NCI-H1048 (cell line): Measurements from ENCODE around the gene ROR2.
"Not testable (repeated sequence)": the region's sequence is repeated elsewhere in the genome, so short reads cannot be mapped to it uniquely, and the experiment has no call there.

Experiments
- DNase-seq: peaks from one replicate; lab custom pipeline; 2025; lab: John Stamatoyannopoulos, UW

The ROR2 gene

DNA sequence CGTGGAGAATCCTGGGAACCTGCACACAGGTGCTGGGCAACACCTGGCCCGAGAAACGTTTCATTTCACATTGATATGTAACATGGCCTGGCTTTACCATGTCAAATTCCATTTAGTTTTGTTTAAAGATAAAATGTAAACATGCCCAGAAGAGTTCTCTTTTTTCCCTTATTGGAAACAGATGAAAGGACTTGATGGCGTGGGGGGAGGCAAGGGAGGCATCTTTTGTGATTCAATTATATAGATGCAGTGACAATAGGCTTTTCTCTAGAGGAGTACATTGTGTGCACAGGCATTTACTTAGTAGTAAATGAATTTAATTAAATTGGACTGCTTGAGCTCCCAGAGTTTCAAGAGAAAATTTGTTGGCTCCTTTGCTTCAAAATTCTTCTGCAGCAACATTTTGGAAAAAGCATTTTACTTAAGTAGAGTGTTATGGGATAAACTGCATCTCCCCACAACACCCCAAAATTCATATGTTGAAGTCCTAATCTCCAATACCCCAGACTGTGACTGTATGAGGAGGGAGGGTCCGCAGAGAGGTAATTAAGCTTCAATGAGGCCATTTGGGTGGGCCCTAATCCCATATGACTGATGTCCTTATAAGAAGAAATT is 272.1 kb downstream of the ROR2 start:
- DNase-seq: no peak

DNA sequence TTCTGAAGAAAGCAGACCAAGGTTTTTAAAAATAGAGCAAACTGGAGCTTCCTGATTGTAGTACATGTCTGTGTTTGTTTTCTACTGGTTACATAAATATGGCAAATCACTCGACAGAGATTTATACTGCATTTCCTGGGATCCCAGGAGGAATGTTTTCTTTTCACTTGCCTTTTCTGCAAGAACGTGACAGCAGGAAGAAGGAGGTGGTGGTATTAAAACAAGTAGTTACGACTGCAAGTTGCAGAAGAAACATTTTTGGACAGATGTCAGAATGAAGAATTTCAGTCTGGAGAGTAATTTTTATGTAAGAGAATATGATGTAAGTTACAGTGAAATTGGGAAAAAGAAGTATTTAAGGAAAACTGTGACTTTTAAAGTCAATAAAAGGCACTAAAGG is 272.7 kb downstream of the ROR2 start:
- no peak for DNase-seq

DNA sequence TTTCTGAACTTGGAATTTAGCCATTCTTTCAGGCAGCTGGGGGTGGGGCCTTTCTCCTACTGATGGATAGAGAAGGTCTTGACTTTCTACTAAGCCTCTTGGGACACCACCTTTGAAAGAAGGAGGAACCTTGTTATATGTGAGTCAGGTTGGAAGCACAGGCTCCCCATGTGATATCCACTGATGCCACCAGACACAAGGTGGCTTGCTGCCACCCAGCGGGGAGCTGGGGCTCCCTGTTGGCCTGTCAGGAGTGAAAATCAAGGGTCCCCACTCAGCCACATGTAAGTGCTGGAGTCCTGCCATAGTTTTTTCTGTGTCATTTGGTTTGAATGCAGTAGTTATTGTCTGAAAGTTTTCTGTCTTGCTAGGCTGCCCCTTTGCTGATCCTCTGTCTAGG is 274.0 kb downstream of the ROR2 start:
- DNase-seq: no peak

DNA sequence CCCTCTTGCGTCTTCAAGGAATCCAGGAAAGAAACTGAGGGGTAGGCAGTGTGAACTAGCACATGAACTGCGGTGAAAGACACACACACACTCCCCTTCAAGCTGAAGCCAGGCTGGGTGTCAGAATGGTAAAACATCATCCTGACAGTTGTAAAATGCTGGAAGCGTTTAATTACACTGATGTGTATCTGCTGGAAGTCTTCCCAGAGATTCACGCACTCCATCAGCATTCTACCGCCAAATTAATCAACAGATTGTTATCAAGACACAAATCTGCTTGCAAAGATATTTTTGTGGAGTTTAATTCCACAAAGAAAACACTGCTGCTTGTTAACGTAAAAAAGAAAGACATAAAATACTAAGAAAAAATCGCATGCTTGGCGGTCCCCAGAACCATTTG is 285.4 kb downstream of the ROR2 start:
- DNase-seq: no peak

DNA sequence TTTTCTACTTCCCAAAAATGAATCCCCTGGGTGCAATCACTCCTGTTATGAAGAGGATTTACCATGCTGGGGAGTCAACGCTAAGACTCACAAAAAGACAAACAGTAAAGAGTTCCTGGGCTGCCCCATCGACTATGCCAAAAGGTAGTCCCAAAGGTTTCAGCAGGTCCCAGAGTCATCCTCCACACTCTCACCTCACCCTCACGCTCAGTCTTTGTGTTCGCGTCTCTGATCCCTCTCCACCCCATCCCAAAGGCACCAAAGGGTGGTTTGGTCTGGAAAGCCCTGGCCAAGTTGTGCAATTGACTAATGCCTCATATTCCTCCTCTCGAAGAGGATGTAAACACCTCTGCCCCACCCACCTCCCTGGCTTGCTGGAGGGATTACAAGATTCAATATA is 286.2 kb downstream of the ROR2 start:
- DNase-seq: no peak

DNA sequence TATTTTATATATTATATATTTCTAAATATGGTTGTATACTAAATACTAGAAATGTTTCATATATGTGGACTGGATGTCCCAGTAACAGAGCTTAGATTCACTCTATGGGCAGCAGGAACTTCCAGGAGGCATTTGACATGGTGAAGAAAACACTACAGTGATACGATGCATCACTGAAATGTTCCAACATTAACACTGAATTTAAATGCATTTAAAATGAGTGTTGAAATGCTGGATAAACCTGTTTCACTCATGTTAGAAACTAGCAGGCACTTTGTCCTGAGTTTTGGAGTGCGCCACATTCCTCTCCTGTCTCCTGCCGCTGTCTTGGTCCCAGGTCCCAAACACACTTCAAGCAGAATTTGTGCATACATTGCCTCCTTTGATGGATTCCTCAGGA is 288.6 kb downstream of the ROR2 start:
- DNase-seq: no peak

DNA sequence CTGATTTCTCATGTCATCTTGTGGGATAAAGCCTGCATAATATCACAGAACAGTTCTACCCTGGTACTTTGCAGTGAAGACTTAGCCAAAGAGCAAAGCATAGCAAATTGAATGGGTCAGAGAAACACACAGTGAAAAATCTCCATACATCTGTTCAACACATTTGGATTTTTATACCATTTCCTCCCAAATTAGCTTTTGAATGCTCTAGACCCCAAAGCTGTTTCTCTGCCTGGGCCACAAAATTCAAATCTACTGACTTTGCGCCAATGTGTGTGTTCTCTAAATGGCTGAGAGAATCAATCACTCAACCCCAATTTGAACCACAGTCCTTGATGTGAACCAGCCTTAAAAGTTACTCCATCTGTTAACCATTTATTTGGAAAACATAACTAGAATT is 289.5 kb downstream of the ROR2 start:
- no peak for DNase-seq

DNA sequence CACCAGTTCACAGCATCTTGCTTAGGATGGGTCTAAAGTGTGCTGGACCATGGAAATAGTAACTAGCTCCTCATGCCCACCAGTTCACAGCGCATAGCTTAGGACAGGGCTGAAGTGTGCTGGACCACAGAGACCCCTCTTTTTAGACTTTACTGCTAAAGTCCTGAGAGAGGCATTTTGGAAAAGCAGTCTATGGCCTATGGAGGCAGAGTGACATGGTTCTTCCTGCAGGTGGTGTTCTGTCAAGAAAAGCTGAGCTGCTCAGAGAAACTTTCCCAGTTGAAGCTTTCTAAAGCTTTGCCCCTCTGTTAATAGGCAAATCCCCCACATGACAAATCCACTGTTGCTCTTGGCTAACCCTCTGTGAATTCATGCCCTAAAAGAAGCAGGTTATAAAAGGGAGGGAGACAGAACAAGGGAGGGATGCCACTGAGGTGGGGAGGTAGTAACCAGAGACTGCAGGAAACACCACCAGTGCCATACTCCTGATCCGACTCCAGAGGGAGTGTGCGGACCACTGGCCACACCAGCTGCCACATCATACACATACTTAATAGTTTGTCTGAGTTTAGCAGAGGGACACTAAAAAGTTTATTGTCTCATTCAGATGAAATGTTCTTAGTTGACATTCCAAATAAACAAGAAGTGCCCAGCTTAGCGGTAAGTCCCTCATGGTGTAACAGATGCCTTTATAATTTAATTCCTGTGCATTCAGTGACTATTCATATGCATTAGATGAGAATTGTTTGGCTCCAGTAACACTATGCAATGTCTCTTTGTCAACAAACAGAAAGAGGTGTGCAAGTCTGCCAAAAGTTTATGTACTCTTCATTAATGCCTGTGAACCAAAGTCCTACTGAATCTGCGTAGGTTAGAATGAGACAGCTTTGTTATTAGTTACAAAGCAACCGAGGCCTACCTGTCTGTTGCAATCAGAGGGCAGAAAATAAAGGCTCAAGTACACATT is 290.2 kb downstream of the ROR2 start:
- DNase-seq: no peak

DNA sequence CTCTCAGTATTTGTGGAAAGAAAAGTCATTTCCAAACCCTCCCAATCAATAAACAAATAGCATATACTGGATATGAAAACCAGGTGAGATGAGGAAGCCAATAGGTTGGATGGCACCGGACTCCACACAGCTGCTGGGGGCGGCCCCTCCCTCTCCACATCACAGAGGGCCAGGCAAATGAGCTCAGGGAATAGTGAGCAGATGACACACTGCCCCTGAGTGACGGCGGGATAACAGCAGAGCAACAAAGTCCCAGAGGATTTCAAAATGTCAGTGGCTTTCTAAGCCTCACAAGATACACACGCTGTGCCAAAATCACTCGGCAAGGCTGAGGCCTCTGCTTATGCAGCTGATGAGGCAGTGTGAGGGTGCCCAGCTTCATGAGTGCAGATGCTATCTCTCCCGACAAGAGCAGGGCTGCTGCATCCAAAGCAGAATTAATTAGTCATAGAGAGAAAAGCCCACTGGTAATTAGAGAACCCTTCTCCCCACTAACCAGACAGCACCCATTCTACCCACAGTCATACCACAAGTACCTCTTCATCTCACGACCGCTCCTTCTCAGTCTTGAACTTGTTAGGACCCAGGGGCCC is 291.4 kb downstream of the ROR2 start:
- no peak for DNase-seq

DNA sequence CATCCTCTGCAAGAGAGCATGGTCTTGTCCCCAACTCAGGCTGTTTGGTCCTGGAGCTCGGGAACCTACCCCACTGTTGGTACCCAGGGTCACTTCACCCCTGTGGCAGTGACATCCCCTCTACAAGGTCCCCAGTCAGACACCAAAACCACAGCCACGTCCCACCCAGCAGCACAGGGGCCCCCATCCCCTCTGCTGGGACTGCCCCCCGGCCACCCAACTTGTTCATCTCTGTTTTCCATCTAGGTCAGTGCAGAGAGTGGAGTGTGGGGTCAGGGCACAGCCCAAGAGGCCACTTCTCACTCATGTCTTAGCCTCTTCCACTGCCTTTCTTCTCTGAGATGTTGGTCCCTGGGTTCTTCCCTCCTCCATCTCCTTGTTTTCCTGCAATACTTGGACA is 292.5 kb downstream of the ROR2 start:
- no peak for DNase-seq

DNA sequence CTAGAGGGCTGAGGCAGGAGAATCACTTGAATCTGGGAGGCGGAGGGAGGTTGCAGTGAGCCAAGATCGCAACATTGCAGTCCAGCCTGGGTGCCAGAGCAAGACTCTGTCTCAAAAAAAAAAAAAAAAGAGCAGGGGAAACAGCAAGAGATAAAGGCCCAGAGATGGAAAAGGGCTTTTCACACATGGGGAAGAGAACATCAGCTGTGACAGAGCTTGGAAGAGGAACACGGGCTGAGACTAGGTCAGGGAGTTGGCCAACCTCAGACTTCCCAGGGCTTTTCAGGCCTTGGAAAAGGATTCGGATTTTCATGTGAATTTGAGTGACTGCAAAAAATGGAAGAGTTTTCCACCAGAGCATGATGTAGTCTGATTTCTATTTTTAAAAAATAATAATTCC is 294.4 kb downstream of the ROR2 start:
- no peak for DNase-seq

DNA sequence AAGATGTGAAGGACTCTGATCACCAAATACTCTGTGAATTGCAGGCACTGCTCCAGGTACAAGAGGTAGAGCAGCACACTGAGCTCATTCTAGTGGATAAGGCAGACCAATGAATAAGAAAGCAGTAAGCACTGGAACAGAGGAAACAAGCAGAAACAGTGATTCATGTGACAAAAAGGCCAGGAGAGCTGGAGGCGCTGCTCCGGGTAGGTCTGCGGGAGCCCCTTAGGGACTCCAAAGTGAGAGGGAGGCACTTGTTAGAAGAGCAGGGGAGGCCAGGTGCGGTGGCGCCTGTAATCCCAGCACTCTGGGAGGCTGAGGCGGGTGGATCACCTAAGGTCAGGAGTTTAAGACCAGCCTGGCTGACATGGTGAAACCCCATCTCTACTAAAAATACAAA is 294.8 kb downstream of the ROR2 start:
- DNase-seq: no peak

DNA sequence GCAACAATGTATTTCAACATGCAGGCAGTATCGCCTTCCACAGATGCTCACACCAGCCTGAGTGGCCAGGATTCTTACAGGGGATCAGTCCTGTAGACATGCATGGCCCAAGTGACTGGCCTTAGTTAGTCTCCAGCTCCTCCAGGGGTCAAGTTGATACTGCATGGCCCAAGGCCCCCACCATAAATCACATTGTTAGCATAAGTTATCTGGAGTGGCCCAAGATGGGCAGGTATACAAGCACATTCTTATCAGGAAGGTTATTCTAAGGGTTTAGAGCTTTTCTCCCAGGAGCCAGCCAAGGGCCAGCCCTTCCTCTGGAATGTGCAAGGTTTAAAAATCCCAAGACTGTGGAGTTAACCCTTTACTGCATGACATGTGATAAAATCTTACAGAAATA is 295.5 kb downstream of the ROR2 start:
- DNase-seq: no peak

DNA sequence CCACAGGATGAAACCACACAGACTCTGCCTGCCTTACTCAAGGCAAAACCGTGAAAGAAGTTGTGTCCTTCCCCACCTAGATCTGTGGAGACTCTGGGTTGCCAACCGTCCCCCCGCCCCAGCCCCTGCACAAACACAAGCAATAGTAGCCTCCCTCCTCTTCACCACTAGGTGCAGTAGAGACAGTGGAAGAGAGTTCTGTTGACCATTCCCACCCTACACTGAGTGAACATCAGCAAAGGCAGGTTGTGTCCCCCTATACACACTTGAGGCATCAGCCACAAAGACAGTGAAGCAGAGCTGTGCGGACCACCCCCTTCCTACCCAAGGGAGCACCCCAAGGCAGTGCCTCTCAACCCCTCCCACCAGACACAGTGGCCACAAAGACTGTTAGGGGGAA is 302.7 kb downstream of the ROR2 start:
- DNase-seq: no peak

DNA sequence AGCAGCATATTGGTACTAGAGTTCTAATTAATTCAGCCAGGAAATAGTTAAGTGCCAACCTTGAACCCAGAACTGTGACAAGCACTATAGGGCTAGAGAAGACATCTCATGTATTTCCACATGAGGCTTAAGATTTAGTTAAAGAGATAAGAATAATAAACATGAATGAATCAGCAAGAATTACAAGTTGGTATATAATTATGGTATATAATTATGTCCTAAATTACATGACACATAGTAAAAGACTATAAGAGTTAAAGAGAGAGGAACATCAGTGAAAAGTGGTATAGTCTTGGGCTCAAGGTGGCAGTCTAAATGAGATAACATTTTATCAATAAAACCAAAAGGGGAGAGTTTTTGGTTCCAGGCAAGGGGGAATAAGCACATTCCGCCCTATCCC is 303.3 kb downstream of the ROR2 start:
- DNase-seq: no peak

DNA sequence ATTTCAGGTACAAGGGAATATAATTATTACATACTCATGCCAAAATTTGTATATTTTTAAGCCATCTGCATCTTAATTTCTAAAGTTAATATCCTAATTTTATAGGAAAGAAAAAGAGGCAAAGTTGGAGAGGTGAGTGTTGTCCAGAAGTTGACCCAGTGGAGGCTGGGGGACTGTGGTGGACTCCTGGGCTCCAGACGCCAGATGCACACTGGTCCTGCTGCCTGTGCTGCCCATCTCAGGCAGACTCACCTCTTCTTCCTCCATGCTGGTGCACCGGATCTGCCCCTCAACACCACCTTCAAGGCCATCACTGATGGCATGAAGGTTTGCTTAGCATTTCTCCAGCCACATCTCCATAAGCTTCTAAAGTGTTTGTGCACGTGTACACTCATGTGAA is 305.6 kb downstream of the ROR2 start:
- DNase-seq: no peak

DNA sequence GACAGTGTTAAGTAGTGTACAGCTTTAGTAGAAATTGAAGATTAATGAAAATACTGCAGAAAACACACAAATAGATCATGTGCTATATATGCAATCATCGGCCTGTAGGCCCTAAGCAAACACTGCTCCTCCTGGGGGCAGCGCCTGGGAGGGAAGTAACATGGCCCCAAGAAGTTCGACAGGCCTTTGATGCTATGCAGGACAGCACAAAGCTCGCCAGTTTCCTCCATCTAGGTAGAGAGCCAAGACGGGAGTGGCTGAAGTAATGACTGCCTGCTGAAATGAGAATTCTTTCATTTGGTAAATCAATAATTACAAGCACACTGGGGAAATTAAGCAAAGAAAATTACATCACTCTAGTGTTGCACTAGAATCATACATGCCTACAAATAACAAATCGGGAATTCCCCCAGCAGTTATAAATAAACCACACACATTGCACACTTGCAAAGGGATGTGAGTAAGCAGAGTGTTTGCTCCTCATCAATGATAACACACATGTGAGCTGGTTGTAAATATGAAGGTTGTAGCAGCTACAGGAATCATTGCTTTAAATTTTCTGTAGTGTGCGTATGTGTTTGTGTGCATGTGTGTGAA is 306.4 kb downstream of the ROR2 start:
- DNase-seq: no peak

DNA sequence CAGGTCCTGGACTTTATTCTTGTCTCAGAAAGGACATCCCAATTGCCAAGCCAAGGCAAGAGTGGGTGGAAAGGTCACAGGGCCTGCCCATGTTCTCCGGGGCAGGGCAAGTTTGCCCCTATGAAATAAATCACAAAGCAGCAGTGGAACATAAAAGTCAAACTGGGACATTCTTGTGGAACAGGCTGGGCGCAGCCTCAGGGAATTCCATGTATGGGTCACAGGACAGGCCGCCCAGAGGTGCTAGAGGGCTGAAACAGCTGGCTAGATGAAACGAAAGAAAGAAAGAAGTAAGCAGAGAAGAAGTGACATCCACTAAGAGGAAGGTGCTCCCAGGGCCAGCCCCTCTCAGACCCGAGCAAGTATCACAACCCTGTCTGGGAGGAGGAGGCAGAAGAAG is 307.3 kb downstream of the ROR2 start:
- DNase-seq: no peak

DNA sequence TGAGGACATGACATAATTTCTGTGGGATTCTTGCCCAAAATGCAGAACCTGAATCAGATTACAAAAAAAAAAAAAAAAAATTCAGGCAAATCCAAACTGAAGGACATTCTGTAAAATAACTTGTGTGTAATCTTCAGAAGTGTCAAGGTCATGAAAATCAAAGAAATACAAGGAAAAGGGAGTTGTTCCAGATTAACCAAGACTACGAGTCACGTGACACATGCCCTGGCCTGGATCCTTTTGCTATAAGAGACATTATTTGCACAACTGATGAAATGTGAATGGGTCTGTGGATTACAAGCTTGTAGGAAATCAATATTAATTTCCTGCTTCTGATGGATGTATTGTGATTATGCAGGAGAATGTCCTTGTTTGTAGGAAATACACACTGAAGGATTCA is 309.6 kb downstream of the ROR2 start:
- DNase-seq: no peak

DNA sequence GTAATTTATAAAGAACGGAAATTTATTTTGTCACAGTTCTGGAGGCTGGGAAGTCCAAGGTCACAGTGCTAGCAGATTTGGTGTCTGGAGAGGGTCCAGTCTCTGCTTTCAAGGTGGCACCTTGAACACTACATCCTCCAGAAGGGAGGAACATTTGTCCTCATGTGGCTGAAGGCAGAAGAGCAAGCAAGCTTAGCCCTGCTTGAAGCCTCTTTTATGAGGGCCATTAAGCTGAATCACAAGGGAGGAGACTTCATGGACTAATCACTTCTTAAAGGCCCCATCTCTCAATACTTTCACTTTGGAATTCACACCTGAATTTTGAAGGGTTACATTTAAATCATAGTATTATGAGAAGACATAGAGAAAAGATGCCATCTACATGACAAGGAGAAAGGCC is 311.0 kb downstream of the ROR2 start:
- DNase-seq: no peak

DNA sequence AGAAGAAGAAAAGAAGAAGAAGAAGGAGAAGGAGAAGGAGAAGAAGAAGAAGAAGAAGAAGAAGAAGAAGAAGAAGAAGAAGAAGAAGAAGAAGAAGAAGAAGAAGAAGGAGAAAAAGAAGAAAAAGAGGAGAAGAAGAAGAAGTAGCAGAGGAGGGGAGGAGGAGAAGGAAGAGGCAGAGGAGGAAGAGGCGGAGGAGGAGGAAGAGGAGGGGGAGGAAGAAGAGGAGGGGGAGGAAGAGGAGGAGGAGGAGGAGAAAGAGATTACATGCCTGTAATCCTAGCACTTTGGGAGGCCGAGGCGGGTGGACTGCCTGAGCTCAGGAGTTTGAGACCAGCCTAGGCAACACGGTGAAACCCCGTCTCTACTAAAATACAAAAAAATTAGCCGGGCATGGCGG is 315.2 kb downstream of the ROR2 start:
- not testable (repeated sequence) for DNase-seq

DNA sequence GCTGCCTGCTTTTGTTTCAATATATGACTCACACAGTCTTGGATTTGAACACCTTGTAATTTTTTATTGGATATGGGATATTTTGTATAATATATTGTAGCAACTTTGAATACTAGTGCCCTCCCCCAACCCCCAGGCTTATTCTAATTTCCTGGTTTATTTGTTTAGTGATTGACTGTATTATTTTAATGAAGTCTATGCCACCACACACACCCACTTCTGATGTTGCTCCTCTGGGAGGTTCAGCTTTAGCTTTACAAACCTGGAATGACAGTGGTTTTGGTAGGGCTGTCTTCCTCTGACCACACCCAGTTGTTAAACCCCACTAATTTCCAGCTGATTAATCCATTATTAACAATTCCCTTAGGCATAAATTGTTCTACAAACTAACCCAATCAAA is 320.3 kb downstream of the ROR2 start:
- DNase-seq: no peak

DNA sequence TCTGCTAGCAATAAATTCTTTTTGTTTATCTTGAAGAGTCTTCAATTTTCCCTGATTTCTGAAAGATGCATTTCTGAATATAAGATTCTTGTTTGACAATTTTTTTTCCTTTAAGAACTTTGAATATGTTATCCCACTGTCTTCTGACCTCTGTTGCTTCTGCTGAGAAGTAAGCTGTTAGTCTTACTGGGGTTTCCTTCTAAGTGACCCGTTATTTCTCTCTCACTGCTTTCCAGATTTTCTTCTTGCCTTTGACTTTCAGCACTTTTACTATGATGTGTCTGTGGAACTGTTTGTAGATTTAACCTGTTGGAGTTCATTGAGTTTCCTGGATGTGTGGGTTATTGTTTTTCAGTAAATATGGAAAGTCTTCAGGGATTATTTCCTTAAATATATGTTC is 321.1 kb downstream of the ROR2 start:
- DNase-seq: no peak
